Astrocyte (in vitro differentiated cells and primary cell): ENCODE data around the gene ZG16. TPM values are rescaled to one million over a fixed set of nuclear protein-coding genes. Genes with fewer than 3 reads are reported as not detected.
"Not testable (repeated sequence)": the region's sequence is repeated elsewhere in the genome, so short reads cannot be mapped to it uniquely, and the experiment has no call there.

Experiments used
- DNase-seq: peaks from one replicate; pipeline ENCODE4 v3.0.0-alpha.2; 2010; ENCODE audit warnings: low read depth
- FAIRE-seq: peaks from 2 replicates; lab custom pipeline; 2011; peaks lifted over from hg19 to GRCh38; lab: Jason Lieb, UNC
- H2AFZ ChIP-seq: 2 replicates; pipeline ENCODE4 v1.6.0; 2012; ENCODE audit warnings: low read depth, low read length, inconsistent platforms
- H3K27ac ChIP-seq: 2 replicates; pipeline ENCODE4 v1.5.1; 2011; ENCODE audit warnings: low read depth, low read length, inconsistent platforms
- H3K27me3 ChIP-seq: 2 replicates; pipeline ENCODE4 v1.6.0; 2011; ENCODE audit warnings: low read length, inconsistent platforms; ENCODE audit not compliant: insufficient read depth
- H3K36me3 ChIP-seq: 2 replicates; pipeline ENCODE4 v1.5.1; 2011; ENCODE audit warnings: low read length, inconsistent platforms; ENCODE audit not compliant: insufficient read depth
- H3K4me1 ChIP-seq: 2 replicates; pipeline ENCODE4 v1.5.1; 2011; ENCODE audit warnings: low read length, inconsistent platforms; ENCODE audit not compliant: insufficient read depth
- H3K4me2 ChIP-seq: 2 replicates; pipeline ENCODE4 v1.6.0; 2012; ENCODE audit warnings: low read length, inconsistent platforms
- H3K4me3 ChIP-seq: 2 replicates; pipeline ENCODE4 v1.5.1; 2011; ENCODE audit warnings: low read depth, mild to moderate bottlenecking, low read length, inconsistent platforms; ENCODE audit not compliant: insufficient read depth
- H3K79me2 ChIP-seq: 2 replicates; pipeline ENCODE4 v1.6.0; 2012; ENCODE audit warnings: mild to moderate bottlenecking, low read length, inconsistent platforms; ENCODE audit not compliant: insufficient read depth
- H3K9ac ChIP-seq: 2 replicates; pipeline ENCODE4 v1.6.0; 2012; ENCODE audit warnings: mild to moderate bottlenecking, low read length, inconsistent platforms
- H3K9me3 ChIP-seq: 2 replicates; pipeline ENCODE4 v1.5.1; 2012; ENCODE audit warnings: low read depth, mild to moderate bottlenecking, low read length, inconsistent platforms; ENCODE audit not compliant: insufficient read depth
- H4K20me1 ChIP-seq: 2 replicates; pipeline ENCODE4 v1.6.0; 2012; ENCODE audit warnings: low read length, inconsistent platforms; ENCODE audit not compliant: insufficient read depth
- H3K27ac Mint-ChIP-seq: one replicate; pipeline ENCODE4 v1.8.0; 2021; ENCODE audit warnings: mild to moderate bottlenecking, mixed read lengths; ENCODE audit not compliant: unreplicated experiment
- H3K27me3 Mint-ChIP-seq: one replicate; pipeline ENCODE4 v1.8.0; 2021; ENCODE audit warnings: low read depth, mixed read lengths; ENCODE audit not compliant: unreplicated experiment
- H3K36me3 Mint-ChIP-seq: one replicate; pipeline ENCODE4 v1.8.0; 2021; ENCODE audit warnings: low read depth, mixed read lengths; ENCODE audit not compliant: unreplicated experiment
- H3K4me1 Mint-ChIP-seq: one replicate; pipeline ENCODE4 v1.8.0; 2021; ENCODE audit warnings: low read depth, mixed read lengths; ENCODE audit not compliant: unreplicated experiment
- H3K4me3 Mint-ChIP-seq: one replicate; pipeline ENCODE4 v1.8.0; 2021; ENCODE audit warnings: mild to moderate bottlenecking, moderate library complexity, mixed read lengths; ENCODE audit not compliant: unreplicated experiment
- H3K9me3 Mint-ChIP-seq: one replicate; pipeline ENCODE4 v1.8.0; 2021; ENCODE audit warnings: mild to moderate bottlenecking, mixed read lengths; ENCODE audit not compliant: unreplicated experiment
- CTCF ChIP-seq: IDR thresholded peaks from 2 replicates; pipeline ENCODE4 v1.5.1; 2011; ENCODE audit warnings: low read depth, mild to moderate bottlenecking, inconsistent platforms, low read length, moderate library complexity; ENCODE audit not compliant: insufficient read depth
- EZH2 ChIP-seq: IDR thresholded peaks from 2 replicates; pipeline ENCODE4 v1.6.1; 2012; ENCODE audit warnings: mild to moderate bottlenecking, low read length, inconsistent platforms; ENCODE audit not compliant: insufficient read depth
- total RNA-seq: library from RNA; stranded (reverse); gene quantifications from 2 replicates; pipeline ENCODE4 v1.2.1, GENCODE V29; 2021

Gene ZG16
- total RNA-seq, 1 donor from 2014 or later, result not detected

GRCh38 chr16:29744541-29745101, 33.4 kb upstream of the ZG16 start:
- Mint-ChIP-seq H3K9me3 (no peaks in the 10 kb centered on the region), H3K4me1 (no peaks in the 10 kb centered on the region), H3K36me3 (no peaks in the 10 kb centered on the region), H3K4me3 (no peak overlapping the region), H3K27me3 (peaks cover 20% of the 10 kb centered on the region), H3K27ac (no peak overlapping the region)
- DNase-seq, result no peak
- no peak for FAIRE-seq
- no peaks in the 10 kb centered on the region for H3K79me2 ChIP-seq
- no peak for TF ChIP-seq EZH2
- TF ChIP-seq CTCF, result no peak
- H3K4me3 ChIP-seq, result no peak overlapping the region
- peaks cover 5% of the 10 kb centered on the region for H3K27me3 ChIP-seq
- no peaks in the 10 kb centered on the region for H3K4me1 ChIP-seq
- H2AFZ ChIP-seq, result no peak overlapping the region
- H3K9me3 ChIP-seq, result no peaks in the 10 kb centered on the region
- H3K36me3 ChIP-seq, result no peaks in the 10 kb centered on the region
- no peak overlapping the region for H3K9ac ChIP-seq
- no peak overlapping the region for H3K4me2 ChIP-seq
- H3K27ac ChIP-seq, result no peak overlapping the region
- no peaks in the 10 kb centered on the region for H4K20me1 ChIP-seq

GRCh38 chr16:29745121-29745852, 32.8 kb upstream of the ZG16 start:
- no peaks in the 10 kb centered on the region for H3K9me3 ChIP-seq
- Mint-ChIP-seq H3K27ac (no peak overlapping the region), H3K4me3 (no peak overlapping the region), H3K36me3 (no peaks in the 10 kb centered on the region), H3K4me1 (no peaks in the 10 kb centered on the region), H3K9me3 (no peaks in the 10 kb centered on the region), H3K27me3 (peaks cover 17% of the 10 kb centered on the region)
- H3K27ac ChIP-seq, result no peak overlapping the region
- no peak overlapping the region for H2AFZ ChIP-seq
- H4K20me1 ChIP-seq, result no peaks in the 10 kb centered on the region
- TF ChIP-seq CTCF, result no peak
- no peak for TF ChIP-seq EZH2
- H3K27me3 ChIP-seq, result peaks cover 4% of the 10 kb centered on the region
- H3K36me3 ChIP-seq, result no peaks in the 10 kb centered on the region
- no peak overlapping the region for H3K4me3 ChIP-seq
- H3K4me1 ChIP-seq, result no peaks in the 10 kb centered on the region
- no peak overlapping the region for H3K9ac ChIP-seq
- no peak for FAIRE-seq
- H3K79me2 ChIP-seq, result no peaks in the 10 kb centered on the region
- H3K4me2 ChIP-seq, result no peak overlapping the region
- DNase-seq, result no peak

GRCh38 chr16:29745853-29746345, 32.2 kb upstream of the ZG16 start, which contains the start of gene C16orf54:
TSS of gene C16orf54 (minus strand) at chr16:29745990. CDS start at chr16:29744951, 1,039 bp downstream.
- Histone ChIP-seq H4K20me1 (no peaks in the 10 kb centered on the region), H3K27ac (no peak within 1 kb of the TSS), H3K4me2 (no peak within 1 kb of the TSS), H3K27me3 (peaks cover 3% of the 10 kb centered on the region), H3K79me2 (no peaks in the 10 kb centered on the region), H3K36me3 (no peaks in the 10 kb centered on the region), H2AFZ (no peak within 1 kb of the TSS), H3K9me3 (no peaks in the 10 kb centered on the region), H3K4me3 (no peak within 1 kb of the TSS), H3K4me1 (no peaks in the 10 kb centered on the region), H3K9ac (no peak within 1 kb of the TSS)
- Mint-ChIP-seq H3K4me1 (no peaks in the 10 kb centered on the region), H3K27me3 (peaks cover 16% of the 10 kb centered on the region), H3K9me3 (no peaks in the 10 kb centered on the region), H3K27ac (no peak within 1 kb of the TSS), H3K36me3 (no peaks in the 10 kb centered on the region), H3K4me3 (no peak within 1 kb of the TSS)
- no peak for DNase-seq
- TF ChIP-seq CTCF, result no peak
- TF ChIP-seq EZH2, result no peak
- FAIRE-seq, result no peak

GRCh38 chr16:29746518-29746917, 31.5 kb upstream of the ZG16 start:
- not testable (repeated sequence) for H3K9me3 ChIP-seq, H3K27ac Mint-ChIP-seq, H3K4me3 ChIP-seq, DNase-seq, H3K27me3 ChIP-seq, H3K9me3 Mint-ChIP-seq, H3K27ac ChIP-seq, H3K36me3 Mint-ChIP-seq, H3K4me1 ChIP-seq, FAIRE-seq, H4K20me1 ChIP-seq, H3K4me1 Mint-ChIP-seq, H3K9ac ChIP-seq, H3K4me2 ChIP-seq, H3K4me3 Mint-ChIP-seq, H3K36me3 ChIP-seq, H2AFZ ChIP-seq, H3K79me2 ChIP-seq
- peaks cover 11% of the 10 kb centered on the region for H3K27me3 Mint-ChIP-seq
